ENCODE measurements around the gene LMBR1L.
A peak's percentile ranks its signal among the peaks of the same experiment; 100 is the strongest.
"Not testable (repeated sequence)": the region's sequence is repeated elsewhere in the genome, so short reads cannot be mapped to it uniquely, and the experiment has no call there.

Gene LMBR1L

GRCh38 chr12:49110464-49111155 lies at the start of gene LMBR1L:
TSS of gene LMBR1L (minus strand) at chr12:49110847. CDS start at chr12:49110555, 292 bp downstream.
- peak; percentile 87 for FAIRE-seq
- peak; percentile 88 for DNase-seq (ENCODE audit: low spot score)

GRCh38 chr12:49160399-49160798 lies 49.8 kb upstream of the LMBR1L start:
- FAIRE-seq (no peak), DNase-seq (ENCODE audit: low spot score) (no peak)

- DNase-seq (ENCODE audit: low spot score), result no peak
- no peak for FAIRE-seq
Observed at GRCh38 chr12:49154221-49154620, 43.6 kb upstream of the LMBR1L start.

GRCh38 chr12:49147384-49147783 lies 36.7 kb upstream of the LMBR1L start:
- no peak for DNase-seq (ENCODE audit: low spot score)
- no peak for FAIRE-seq

GRCh38 chr12:49146406-49146805 lies 35.8 kb upstream of the LMBR1L start:
- FAIRE-seq, result no peak
- no peak for DNase-seq (ENCODE audit: low spot score)

GRCh38 chr12:49144384-49144783 lies 33.7 kb upstream of the LMBR1L start:
- no peak for FAIRE-seq
- DNase-seq (ENCODE audit: low spot score), result no peak

GRCh38 chr12:49138999-49139398 lies 28.4 kb upstream of the LMBR1L start:
- no peak for DNase-seq (ENCODE audit: low spot score)
- FAIRE-seq, result no peak

- FAIRE-seq (no peak), DNase-seq (ENCODE audit: low spot score) (no peak)
Observed at GRCh38 chr12:49138587-49138986, 27.9 kb upstream of the LMBR1L start.

- DNase-seq (ENCODE audit: low spot score) (no peak), FAIRE-seq (no peak)
Observed at GRCh38 chr12:49137476-49137875, 26.8 kb upstream of the LMBR1L start.

GRCh38 chr12:49136997-49137396 lies 26.4 kb upstream of the LMBR1L start:
- not testable (repeated sequence) for FAIRE-seq; DNase-seq (ENCODE audit: low spot score)

- FAIRE-seq, result no peak
Observed at GRCh38 chr12:49133590-49133989, 22.9 kb upstream of the LMBR1L start.

GRCh38 chr12:49133014-49133413 lies 22.4 kb upstream of the LMBR1L start:
- FAIRE-seq (no peak), DNase-seq (ENCODE audit: low spot score) (no peak)

More at GRCh38 chr12:49133590-49133989, 22.9 kb upstream of the LMBR1L start:
- DNase-seq (ENCODE audit: low spot score), result no peak

- no peak for FAIRE-seq
- DNase-seq (ENCODE audit: low spot score), result no peak
Observed at GRCh38 chr12:49131894-49132461, 21.3 kb upstream of the LMBR1L start.

GRCh38 chr12:49131051-49131893 lies 20.6 kb upstream of the LMBR1L start, which contains the start of gene TUBA1B:
TSS of gene TUBA1B (minus strand) at chr12:49131395. CDS start at chr12:49131300, 95 bp downstream.
- FAIRE-seq, result no peak

GRCh38 chr12:49130151-49131050 lies 19.8 kb upstream of the LMBR1L start:
- peak; percentile 86 for DNase-seq (ENCODE audit: low spot score)
- no peak for FAIRE-seq

More at GRCh38 chr12:49131051-49131893, 20.6 kb upstream of the LMBR1L start, which contains the start of gene TUBA1B:
- peak; percentile 75 for DNase-seq (ENCODE audit: low spot score)

- FAIRE-seq, result no peak
Observed at GRCh38 chr12:49129332-49130150, 18.9 kb upstream of the LMBR1L start.

GRCh38 chr12:49127971-49128370 lies 17.3 kb upstream of the LMBR1L start:
- DNase-seq (ENCODE audit: low spot score); FAIRE-seq: not testable (repeated sequence)

More at GRCh38 chr12:49129332-49130150, 18.9 kb upstream of the LMBR1L start:
- no peak for DNase-seq (ENCODE audit: low spot score)

- no peak for FAIRE-seq
- DNase-seq (ENCODE audit: low spot score), result peak; percentile 29
Observed at GRCh38 chr12:49126852-49127763, 16.5 kb upstream of the LMBR1L start.

Data from RCC 7860 (cell line).